Lower leg skin (tissue), 4 donors: ENCODE results near the gene LAIR2. TPM values are rescaled to one million over a fixed set of nuclear protein-coding genes. Genes with fewer than 3 reads are reported as not detected.

Source experiments
- DNase-seq, 2 donors: peaks; one replicate each; pipeline ENCODE4 v3.0.0-alpha.2; 2019; ENCODE audit warnings: low spot score in 2 of 2
- H3K4me3 ChIP-seq: fragments of 200-600 bp; sonication (generic); 2 replicates; pipeline ENCODE4 v1.5.1; 2017; ENCODE audit warnings: mild to moderate bottlenecking, low read depth; ENCODE audit not compliant: poor library complexity, severe bottlenecking
- CTCF ChIP-seq, 3 donors: fragments of 450-650 bp; IDR thresholded peaks; one replicate each; pipeline ENCODE4 v1.5.1; 2016; ENCODE audit warnings: antibody characterized with exemption in 3 of 3, mild to moderate bottlenecking in 3 of 3, moderate library complexity in 2 of 3
- POLR2A ChIP-seq, 2 donors: fragments of 450-650 bp; IDR thresholded peaks; one replicate each; pipeline ENCODE4 v1.6.1; 2016 to 2017; ENCODE audit warnings: antibody characterized with exemption in 2 of 2, mild to moderate bottlenecking in 1 of 2, moderate library complexity in 1 of 2
- WGBS, 2 donors: methylation state at CpG; one replicate each; pipeline ENCODE4 v1.1.5; 2018; 5-methylcytosine and 5-hydroxymethylcytosine counted together
- intact Hi-C: fragments of 100-400 bp; cut with DNase I; formaldehyde crosslinking; loops from one replicate; pipeline ENCODE4 v1.15.0; 2023; ENCODE audit warnings: low total_unique reads
- total RNA-seq, 4 donors: library from RNA; depleted of rRNA; stranded (reverse); fragments of >200 nt; gene quantifications; one replicate each; pipeline ENCODE4 v1.1.0, GENCODE V29; 2016

LAIR2 gene
- total RNA-seq, 4 donors from 2014 or later, result not detected

GRCh38 chr19:54552913-54553310, 50.3 kb downstream of the LAIR2 start:
- WGBS, 2 donors, result 81 to 83% methylated on average over 14 to 15 of the region's 15 CpGs
- no peak overlapping the region for H3K4me3 ChIP-seq
- DNase-seq, result peak in 1 of 2 donors; percentile 42
- intact Hi-C loops, result no loop called here
- TF ChIP-seq POLR2A (IDR thresholded peaks at IDR 0.05), result no peak
- TF ChIP-seq CTCF (IDR thresholded peaks at IDR 0.05), result no peak

GRCh38 chr19:54554006-54554405, 51.4 kb downstream of the LAIR2 start:
- peak in 1 of 2 donors; percentile 42 for DNase-seq
- 86% methylated on average over 10 of the region's 10 CpGs for WGBS, 2 donors
- intact Hi-C loops, result no loop called here
- H3K4me3 ChIP-seq, result no peak overlapping the region
- no peak for TF ChIP-seq CTCF (IDR thresholded peaks at IDR 0.05)
- no peak for TF ChIP-seq POLR2A (IDR thresholded peaks at IDR 0.05)

- no peak overlapping the region for H3K4me3 ChIP-seq
- TF ChIP-seq CTCF (IDR thresholded peaks at IDR 0.05) (no peak), POLR2A (IDR thresholded peaks at IDR 0.05) (no peak)
- peak in 1 of 2 donors; percentile 65 for DNase-seq
- WGBS, 2 donors, result 89 to 91% methylated on average over 15 to 16 of the region's 16 CpGs
- intact Hi-C loops, result no loop called here
Observed at GRCh38 chr19:54554896-54555295, 52.3 kb downstream of the LAIR2 start.

- no peak for DNase-seq
- intact Hi-C loops, result no loop called here
- 71 to 83% methylated on average over 1 of the region's 1 CpG for WGBS, 2 donors
- no peak overlapping the region for H3K4me3 ChIP-seq
- TF ChIP-seq POLR2A (IDR thresholded peaks at IDR 0.05) (no peak), CTCF (IDR thresholded peaks at IDR 0.05) (no peak)
Observed at GRCh38 chr19:54556194-54556593, 53.6 kb downstream of the LAIR2 start.

- 51 to 54% methylated on average over 3 of the region's 3 CpGs for WGBS, 2 donors
- TF ChIP-seq CTCF (IDR thresholded peaks at IDR 0.05) (no peak), POLR2A (IDR thresholded peaks at IDR 0.05) (no peak)
- intact Hi-C loops, result no loop called here
- no peak for DNase-seq
- H3K4me3 ChIP-seq, result no peak overlapping the region
Observed at GRCh38 chr19:54558339-54558738, 55.7 kb downstream of the LAIR2 start.

Other genes starting within 250 kb of the LAIR2 start
- 1 to 10 TPM; 2.5 to 4.9 (median 4.1) TPM for gene LILRB5, start 245.6 kb upstream of the LAIR2 start, total RNA-seq
- gene LILRB2, start 221.7 kb upstream of the LAIR2 start, total RNA-seq, result 1 to 10 TPM in 2 of 4 donors, under 1 TPM in 2; 0.78 to 1.6 (median 1.1) TPM
- gene LILRA5, start 189.7 kb upstream of the LAIR2 start, total RNA-seq, result 1 to 10 TPM in 1 of 4 donors, under 1 TPM in 1, not detected in 2; 0.59 to 2.4 TPM
- gene LILRA4, start 163.7 kb upstream of the LAIR2 start, total RNA-seq, result 1 to 10 TPM in 1 of 4 donors, under 1 TPM in 1, not detected in 2; 0.84 to 6.2 TPM
- 1 to 10 TPM in 2 of 4 donors, under 1 TPM in 2; 0.19 to 4.2 (median 2.0) TPM for gene LAIR1, start 137.9 kb upstream of the LAIR2 start, total RNA-seq
- 10 to 100 TPM in 2 of 4 donors, 1 to 10 TPM in 1, under 1 TPM in 1; 0.63 to 17.8 (median 10.8) TPM for gene TTYH1, start 87.4 kb upstream of the LAIR2 start, total RNA-seq
- 100 to 1,000 TPM in 1 of 4 donors, 10 to 100 TPM in 3; 57.9 to 195 (median 64.1) TPM for gene LENG8, start 53.6 kb upstream of the LAIR2 start, total RNA-seq
- 1 to 10 TPM; 4.5 to 9.2 (median 6.5) TPM for gene LENG9, start 39.1 kb upstream of the LAIR2 start, total RNA-seq
- gene CDC42EP5, start 29.5 kb upstream of the LAIR2 start, total RNA-seq, result 10 to 100 TPM in 2 of 4 donors, 1 to 10 TPM in 2; 5.5 to 21.8 (median 9.6) TPM
- gene LILRA2, start 71.0 kb downstream of the LAIR2 start, total RNA-seq, result 1 to 10 TPM in 1 of 4 donors, under 1 TPM in 2, not detected in 1; 0.17 to 1.8 (median 0.93) TPM
- gene LILRA1, start 90.8 kb downstream of the LAIR2 start, total RNA-seq, result under 1 TPM in 1 of 4 donors, not detected in 3; 0.23 TPM
- gene LILRB1, start 127.7 kb downstream of the LAIR2 start, total RNA-seq, result under 1 TPM; 0.10 to 0.69 (median 0.50) TPM
- gene LILRB4, start 160.2 kb downstream of the LAIR2 start, total RNA-seq, result 1 to 10 TPM in 1 of 4 donors, under 1 TPM in 3; 0.15 to 1.6 (median 0.78) TPM
- not detected for gene KIR3DL3, start 221.6 kb downstream of the LAIR2 start, total RNA-seq
- not detected for gene KIR2DL3, start 235.7 kb downstream of the LAIR2 start, total RNA-seq